Measurements from ENCODE around the gene ULK4.

Gene ULK4

DNA sequence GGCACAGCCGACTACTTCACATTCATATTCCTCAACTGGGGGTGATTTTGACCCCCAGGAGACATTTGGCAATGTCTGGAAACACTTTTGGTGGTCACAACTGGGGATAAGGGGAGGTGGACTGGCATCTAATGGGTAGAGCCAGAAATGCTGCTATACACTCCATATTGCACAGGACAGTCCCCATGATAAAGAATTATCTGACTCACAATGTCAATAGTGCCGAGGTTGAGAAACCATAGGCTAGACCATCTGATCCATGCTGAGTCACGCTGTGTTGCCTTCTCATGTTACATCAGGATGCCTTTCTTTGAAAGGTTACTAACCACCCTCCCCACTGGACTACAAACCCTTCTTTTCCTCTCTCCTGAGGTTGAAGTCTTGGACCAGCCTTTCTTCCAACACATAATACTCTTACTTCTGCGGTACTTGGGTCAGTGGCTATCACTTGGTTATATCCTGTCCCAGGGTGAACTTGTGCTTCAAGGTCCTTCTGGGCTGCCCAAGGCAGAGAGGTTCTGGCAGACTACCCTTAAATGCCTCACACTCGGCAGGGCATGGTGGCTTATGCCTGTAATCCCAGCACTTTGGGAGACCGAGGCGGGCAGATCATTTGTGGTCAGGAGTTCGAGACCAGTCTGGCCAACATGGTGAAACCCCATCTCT, 693.8 kb downstream of the ULK4 start:
- peak; percentile 87 for DNase-seq (ENCODE audit: low read depth, low spot score)

DNA sequence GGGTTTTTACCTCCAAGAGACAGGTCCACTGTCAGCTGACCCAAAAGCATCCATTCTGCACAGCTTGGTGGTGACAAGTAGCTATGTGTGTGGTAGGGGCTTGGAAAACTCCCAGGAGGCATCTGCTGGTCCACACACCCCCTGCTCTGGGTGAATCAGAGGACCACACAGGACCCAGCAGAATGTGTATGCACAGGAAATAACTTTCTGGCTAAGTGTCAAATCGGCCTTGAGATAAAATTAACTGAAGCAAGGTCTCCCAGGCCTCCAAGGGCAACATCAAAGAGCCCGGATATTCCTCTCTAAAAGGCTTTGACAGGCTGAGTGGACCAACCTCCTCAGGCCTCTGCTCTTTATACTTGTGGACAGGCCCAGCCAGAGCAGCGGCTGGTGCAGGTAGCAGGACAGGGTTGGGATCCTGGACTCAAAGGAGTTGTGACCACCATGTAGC, 696.1 kb downstream of the ULK4 start:
- no peak for DNase-seq (ENCODE audit: low read depth, low spot score)

DNA sequence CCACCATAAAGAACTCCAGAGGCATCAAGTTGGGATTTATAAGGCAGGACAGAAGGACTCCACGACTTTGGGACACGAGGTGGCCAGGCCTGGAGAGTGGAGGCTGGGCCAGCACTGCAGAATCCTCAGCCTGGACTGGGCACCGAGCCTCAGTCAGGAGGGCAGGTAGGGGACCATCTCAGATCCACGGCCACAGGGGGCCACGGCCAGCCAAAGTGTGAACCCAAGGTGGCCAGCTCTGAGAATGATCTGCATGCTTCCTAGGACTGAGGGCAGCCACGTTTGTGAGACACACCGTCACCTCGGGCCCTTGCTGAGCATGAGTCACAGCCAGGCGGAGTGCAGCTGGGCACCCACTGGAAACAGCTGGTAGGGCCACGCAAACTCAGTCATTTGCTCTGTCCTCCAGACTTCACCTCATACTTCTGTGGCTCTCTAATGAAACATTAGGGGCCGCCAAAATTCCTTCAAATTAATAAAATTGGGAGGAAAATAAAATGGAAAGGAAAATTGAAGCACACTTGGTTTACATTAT, 696.8 kb downstream of the ULK4 start:
- DNase-seq (ENCODE audit: low read depth, low spot score) = peak; percentile 24

DNA sequence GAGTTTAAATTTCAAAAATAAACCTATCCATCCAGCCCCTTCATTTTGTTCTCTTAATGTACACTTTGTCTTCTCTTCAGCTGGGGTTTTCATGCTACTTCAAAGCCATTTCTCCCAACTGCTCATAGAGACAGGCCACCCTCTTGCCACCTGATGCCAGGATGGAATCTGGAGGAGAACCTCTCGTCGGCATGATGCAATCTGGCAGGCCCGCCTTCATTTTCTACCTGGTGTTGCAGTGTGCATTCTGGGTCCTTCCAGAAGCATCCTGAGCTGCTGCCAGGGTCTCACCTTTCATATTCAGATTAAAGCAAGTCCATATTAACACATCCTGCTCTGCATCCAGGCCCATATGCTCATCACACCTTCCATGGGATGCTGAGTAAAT, 701.8 kb downstream of the ULK4 start:
- DNase-seq (ENCODE audit: low read depth, low spot score) = no peak

DNA sequence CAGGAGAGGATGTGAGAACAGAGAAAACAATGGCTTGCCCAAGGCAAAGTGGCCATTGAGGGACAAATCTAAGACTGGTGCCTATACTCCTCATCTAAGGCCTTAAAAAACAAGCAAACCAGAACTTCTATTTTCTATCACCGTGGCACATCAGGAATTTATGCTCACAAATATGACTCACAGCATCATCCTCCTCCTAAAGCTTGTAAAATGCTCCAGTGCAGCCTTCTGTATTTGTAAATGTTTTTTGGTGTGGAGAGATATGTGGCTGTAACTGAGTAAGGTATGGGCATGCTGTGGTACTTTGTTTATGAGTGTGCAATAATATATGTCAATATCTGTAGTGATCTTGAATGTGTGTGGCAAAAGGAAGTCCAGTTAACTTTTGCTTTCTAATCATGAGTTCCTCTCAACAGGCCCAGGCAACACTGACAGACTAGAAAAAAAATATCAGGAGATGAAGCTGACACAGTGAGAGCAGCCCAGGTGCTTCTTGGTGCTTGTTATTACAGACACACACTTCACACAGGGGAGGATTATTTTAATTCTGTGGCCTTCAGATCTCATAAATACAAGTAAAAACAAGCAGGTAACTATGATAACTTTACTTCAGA, 702.3 kb downstream of the ULK4 start:
- no peak for DNase-seq (ENCODE audit: low read depth, low spot score)

DNA sequence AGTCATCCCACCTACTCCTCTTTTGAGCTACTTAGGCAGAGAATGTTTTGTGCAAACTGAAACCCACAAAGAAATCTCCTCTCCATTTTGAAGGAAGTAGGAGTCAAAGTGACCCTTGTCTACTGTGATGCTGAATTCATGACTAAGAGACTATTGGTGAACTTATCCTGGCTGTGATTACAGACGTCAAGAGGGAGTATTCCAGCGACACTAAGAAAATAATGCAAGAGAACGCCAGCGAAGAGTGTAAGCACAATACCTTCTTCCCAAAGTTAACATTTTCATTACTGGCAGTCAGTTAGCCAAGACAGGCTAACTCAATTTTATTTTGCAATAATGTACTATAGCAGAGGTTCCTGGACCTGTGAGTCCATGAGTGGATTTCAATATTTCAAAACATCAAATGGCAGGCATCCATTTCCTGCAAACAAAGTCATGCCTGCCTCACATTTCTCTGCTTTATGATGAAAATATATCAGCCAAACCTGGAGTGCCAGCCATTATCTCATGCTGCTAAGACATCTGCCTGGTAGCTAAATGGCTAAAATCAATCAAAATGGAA, 703.6 kb downstream of the ULK4 start:
- DNase-seq (ENCODE audit: low read depth, low spot score) = no peak

DNA sequence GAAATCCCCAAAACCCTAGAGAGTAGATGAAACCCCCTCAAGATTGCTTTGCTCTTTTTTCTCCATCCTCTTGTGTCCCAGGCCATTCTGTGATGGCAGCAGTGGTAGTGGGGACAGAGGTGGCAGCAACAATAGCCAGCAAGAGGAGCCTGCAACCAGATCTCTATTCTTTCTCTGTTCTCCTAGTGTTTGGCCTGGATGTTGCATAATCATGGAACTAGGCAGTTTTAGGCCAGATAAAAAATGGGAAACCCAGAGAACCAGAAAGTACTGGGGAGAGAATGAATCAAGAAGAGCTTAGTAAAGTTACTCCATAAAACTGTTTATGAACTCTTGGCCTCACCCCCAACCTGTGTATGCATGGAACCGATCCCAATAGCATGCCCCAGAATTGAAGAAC, 710.3 kb downstream of the ULK4 start:
- no peak for DNase-seq (ENCODE audit: low read depth, low spot score)

DNA sequence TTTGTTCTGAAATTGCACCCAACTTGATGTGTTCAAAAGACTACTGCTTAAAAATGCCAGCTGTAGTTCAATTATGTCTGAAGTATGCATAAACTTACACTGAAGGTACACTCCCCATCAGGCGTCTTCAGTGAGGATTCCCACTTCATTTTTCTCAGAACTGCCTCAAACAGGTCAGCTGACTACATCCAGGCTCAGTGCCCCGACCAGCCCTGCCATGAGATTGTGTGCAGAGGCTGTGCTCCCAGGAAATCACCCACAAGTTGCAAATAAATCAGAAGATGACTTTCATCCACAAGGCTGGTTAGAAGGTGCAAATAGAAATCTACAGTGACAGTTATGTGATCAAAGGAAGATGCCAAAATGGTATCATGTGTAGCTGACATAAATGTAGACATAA, 711.1 kb downstream of the ULK4 start:
- no peak for DNase-seq (ENCODE audit: low read depth, low spot score)

DNA sequence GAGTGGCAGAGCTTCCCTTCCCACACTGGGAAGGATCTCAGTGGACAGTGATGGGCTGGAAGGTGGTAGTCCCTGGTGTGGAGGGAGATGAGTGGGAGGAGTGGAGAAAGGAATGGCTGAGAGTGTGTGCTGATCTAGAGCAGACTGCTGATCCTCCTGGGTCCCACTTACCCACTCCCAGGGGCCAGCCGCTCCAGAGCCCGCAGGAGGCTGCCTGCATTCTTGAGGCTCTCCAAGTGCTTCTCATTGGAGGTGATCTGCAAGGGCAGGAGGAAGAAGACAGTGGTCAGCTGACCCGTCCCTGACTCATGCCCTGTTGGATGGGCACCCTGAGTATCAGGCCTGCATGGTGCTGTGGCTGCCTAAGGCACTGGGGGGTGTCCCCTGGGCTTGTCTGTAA, 712.6 kb downstream of the ULK4 start:
- no peak for DNase-seq (ENCODE audit: low read depth, low spot score)

DNA sequence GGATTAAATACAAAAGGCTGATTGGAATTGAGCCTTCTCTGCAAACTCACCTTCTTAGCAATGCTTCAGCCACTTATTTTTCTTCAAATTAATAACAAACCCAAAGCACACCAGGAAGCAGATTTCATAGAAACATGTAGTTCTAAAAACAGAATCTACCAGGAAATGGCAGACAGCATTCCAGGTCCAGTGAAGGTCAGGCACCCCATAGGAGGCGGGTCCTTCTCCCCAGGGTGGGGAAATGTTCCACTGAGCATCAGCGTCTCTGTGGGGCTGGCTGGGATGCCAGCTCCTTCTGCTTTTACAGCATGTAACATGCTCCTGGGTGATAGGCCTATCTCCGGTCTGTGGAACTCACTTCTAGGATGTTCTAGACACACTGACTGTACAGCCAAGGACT, 713.4 kb downstream of the ULK4 start:
- DNase-seq (ENCODE audit: low read depth, low spot score) = peak; percentile 13

DNA sequence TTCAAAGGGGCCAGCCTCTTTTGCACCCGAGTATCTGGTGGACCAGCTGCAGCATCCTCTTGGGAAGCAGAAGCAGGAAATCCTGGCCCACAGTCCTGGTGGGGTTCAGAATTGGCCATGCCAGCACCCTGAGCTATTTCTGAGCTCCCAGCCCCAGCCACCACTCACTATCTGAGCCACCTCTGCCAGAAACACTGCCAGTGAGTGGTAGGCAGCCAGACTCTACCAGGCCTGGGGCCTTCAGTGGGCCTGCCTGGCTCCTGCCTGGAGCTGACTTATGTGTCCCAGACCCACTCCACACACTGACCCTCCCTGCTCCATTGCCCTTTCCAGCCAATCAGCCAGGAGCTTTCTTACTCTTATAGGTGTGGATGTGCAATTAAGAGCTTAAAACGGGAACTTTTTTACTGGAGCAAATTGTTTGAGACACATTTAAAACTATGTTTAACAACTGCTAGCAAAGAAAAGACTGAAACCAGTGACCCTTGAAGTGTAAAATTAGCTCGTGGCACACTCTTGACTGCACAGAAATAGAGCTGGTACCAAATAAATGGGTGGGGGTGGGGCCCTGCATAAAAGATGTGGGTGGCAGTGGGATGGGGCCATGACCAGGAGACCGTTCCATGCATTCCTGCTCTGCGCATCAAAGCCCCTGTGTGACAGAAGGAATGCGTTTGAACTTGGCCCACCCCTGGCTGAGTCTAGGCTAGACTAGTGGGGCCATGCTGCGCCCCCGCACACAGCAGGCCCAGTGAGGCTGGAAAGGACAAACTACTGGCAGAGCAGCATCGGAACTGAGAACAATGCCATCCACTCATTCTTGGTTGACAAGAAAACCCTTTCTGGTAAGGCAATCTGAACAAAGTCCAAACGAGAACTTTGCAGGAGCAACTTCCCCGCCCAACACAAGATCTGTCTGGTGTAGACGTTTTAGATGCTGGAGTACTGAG, 714.6 kb downstream of the ULK4 start:
- no peak for DNase-seq (ENCODE audit: low read depth, low spot score)

DNA sequence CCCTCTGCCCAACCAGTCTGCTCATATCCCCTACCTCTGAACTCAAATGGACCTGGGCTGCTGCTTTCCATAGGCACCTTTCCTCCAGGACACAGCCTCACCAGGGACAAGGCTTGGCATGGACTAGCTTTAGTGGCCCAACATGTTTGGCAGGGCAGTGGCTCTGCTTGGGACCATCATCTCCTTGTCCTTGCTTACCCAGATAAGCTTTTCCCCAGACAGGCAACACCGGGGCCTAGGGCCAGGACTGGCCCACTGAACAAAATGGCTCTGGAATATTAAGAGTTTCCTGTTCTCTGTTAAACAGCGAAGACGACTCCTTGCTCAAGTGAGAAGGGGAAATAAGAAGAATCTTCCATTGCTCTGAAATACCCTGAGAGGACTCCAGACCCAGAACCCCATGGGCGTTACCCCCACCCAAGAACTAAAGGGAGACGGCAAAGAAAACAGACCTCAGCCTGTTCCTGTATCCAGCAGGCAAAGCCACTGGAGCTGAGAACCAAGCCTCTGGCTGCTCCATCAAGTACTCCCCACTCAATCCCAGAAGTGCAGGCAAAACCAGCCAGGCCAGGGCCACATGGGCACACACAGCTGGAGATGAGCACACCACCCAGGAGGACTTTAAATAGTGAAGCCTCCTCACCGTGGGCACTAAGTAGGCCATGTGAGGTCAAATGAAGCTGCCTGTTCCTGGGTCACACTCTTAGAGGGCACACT, 717.1 kb downstream of the ULK4 start:
- DNase-seq (ENCODE audit: low read depth, low spot score) = no peak

DNA sequence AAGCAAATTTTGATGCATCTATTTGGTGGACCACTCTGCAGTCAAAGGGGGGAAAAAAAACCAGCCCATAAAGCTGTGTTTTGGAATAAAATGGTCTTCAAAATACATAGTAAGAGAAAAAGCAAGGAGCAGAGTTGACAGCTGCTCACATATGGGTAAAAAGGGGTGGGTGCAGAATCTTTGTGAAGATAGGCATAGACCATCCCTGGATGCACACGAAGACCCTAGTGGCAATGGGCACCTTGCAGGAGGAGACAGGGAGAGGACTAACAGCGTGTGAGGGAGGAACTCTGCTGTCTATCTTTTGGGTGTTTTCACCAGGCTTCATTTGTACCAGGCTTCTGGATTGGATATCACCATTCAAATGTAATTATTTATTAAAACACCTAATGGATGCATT, 718.7 kb downstream of the ULK4 start:
- DNase-seq (ENCODE audit: low read depth, low spot score) = no peak

DNA sequence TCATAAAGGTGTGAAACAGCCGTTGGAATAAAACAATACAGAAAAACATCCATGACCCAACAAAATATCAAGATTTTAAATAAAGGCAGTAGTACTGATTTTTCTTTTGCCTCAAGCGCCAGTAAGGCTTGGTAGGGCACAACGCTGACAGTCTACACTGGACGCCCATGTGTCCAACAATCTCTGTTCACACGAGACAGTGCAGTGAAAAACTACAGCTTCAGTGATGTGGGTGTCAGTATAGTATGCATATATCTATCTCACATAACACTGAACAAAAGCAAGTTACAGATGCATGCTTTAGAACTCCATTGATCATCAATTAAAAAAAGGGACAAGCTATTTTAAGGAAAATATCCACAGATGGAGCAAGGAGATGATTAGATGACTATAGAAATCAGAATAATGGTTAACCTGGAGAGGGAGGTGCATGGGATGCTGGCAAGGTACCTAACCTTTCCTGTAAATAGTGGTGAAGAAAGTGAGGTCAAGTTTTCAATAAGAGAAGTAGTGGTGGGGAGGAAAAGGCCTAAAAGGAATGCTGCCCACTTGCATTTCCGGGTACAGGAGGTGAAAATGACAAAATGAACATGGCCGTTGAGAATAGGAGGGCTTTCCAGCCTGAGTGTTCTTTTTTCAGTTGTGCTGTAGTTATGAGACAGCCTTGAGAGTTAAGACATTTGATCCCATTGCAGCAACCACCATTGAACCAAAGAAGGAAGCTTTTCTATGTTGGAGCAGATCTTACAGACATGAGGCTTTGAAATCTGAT, 719.9 kb downstream of the ULK4 start:
- DNase-seq (ENCODE audit: low read depth, low spot score) = no peak

DNA sequence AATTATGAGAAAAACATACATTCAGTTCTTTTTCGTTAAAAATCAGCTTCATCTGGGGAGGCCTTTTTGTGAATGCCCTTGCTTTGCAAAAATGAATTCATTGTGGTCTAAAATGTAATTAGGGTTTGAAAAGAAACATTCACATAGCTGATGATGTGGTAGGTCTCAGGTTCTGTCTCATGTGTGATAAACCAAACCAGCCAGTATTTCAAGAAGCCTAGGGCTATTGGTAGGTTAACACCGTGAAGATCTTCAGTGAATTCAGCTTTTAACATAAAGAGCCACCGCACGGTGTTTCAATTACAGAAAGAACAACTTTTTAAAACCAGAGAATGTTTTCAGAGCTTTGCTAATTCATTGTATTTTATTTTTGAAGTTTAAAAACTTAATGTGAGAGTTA, 720.7 kb downstream of the ULK4 start:
- no peak for DNase-seq (ENCODE audit: low read depth, low spot score)

DNA sequence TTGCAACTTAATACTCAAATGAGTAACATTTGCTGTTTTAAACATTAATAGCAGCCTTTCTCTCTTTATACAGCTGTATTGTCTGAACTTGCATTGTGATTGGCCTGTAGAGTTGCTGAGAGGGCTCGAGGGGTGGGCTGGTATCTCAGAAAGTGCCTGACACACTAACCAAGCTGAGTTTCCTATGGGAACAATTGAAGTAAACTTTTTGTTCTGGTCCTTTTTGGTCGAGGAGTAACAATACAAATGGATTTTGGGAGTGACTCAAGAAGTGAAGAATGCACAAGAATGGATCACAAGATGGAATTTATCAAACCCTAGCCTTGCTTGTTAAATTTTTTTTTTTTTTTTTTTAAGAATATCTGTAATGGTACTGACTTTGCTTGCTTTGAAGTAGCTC, 722.3 kb downstream of the ULK4 start:
- no peak for DNase-seq (ENCODE audit: low read depth, low spot score)

DNA sequence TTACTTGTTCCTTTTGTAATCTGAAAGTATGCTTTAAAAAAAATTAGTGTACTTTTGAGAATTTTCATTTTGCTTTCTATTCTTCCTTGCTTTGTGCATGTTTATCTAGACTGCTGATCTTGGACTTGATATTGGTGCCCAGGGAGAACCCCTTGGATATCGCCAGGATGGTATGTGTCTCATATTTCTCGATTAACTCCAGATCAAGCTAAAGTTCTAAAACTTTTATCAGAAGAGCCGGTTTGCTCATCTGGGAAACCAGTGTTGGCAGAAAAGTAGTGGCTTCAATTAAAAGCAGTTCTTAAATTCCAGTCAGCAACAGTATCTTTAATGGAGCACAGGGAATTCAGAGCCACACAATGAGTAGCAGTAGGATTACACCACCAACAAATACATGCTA, 724.0 kb downstream of the ULK4 start:
- no peak for DNase-seq (ENCODE audit: low read depth, low spot score)

DNA sequence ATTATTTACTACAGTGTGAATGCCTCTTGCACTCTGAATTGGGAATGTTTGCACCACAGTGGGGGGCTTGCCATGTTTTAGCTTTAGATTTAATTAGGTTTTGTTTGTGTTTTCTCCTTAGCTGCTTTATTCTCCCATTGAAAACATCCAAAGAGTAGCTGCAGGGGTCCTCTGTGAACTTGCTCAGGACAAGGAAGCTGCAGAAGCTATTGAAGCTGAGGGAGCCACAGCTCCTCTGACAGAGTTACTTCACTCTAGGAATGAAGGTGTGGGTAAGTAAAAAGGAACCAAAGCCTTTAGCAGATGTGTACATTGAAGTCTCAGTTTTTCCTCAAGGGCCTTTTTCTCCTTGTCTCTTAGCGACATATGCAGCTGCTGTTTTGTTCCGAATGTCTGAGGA, 725.7 kb downstream of the ULK4 start:
- no peak for DNase-seq (ENCODE audit: low read depth, low spot score)

DNA sequence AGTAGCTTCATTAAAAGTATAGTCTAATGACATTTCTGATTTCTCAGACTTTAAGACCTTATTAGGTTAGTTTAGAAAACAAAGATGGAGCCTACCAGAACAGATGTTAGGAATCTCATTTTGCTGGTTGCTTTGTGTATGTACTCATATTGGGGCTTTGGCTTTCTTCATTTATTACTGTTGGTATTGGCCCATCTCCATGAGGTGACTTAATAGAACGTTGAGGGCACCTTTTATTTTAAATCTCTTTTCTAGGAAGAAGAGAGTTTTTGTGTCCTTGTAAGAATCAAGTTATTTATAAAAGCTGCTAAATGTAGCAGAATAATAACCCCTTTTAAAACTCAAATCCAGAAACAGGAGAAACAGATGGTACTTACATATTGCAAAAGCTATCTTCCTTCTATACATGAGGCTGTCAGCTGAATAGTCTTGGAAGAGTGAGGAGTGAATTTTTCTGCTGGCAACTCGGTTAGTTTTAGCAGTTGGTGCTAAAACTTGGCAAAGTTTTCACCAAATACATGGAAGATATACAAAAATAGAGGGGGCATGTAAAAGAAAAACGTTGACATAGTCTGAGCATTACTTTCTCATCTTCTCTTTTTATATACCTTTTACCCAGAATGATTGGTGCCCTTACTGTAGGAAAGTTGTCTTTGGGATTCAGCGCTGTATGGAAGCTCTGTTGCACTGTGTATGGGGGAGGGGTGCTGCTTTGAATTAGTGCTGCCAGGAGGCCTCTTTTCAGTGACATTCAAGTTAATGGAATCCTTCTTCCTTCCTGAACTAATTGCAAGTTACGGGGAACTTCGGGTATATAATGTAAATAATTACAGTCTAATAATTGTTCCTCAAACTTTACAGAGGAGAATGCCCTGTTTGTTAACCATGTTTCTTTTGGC, 726.8 kb downstream of the ULK4 start:
- DNase-seq (ENCODE audit: low read depth, low spot score) = no peak
